ENCODE measurements around the gene TSPAN4. TPM values are rescaled to one million over a fixed set of nuclear protein-coding genes. Genes with fewer than 3 reads are reported as not detected.

TSPAN4 gene
- total and polyA plus RNA-seq, 2 of the 13 experiments (the other 11 are each of a cell fraction or from before 2014, with no cell fraction given) = 31.7 to 68.3 TPM

DNA sequence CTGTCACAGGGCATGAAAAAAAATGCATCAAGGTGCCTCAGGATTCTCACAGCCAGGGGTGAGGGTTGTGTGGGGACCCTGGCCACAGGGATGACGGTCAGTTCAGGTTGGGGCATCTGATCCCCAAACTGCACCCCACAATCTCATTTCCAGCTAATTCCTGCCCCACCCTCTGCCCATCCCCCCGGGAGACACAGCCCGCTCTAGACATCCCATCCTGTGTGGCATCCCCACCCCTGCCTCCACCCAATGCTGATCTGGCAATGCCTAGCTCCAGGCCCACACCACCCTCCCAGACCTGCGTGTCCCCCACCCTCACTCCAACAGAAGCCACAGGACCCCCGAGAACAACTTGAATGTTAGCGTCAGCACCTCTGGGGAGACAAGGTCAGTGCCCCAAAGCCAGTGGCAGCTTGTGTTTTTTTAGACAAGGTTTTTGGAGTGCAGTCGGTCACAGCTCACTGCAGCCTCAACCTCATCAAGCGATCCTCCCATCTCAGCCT is 25.3 kb downstream of the TSPAN4 start:
- Histone ChIP-seq H3K4me2 (ENCODE audit: low read depth, low read length) (no peak overlapping the region), H4K20me1 (ENCODE audit: insufficient read depth, low read length) (no peaks in the 10 kb centered on the region), H3K36me3 (replicated peaks in 1 of 2; ENCODE audit: control insufficient read depth in 1 of 2, insufficient read depth in 2 of 2, low read length in 2 of 2) (peaks cover 2 to 6% of the 10 kb centered on the region in 2 experiments; a peak in 2 of 5 replicates), H3K9me3 (ENCODE audit: low read length) (no peaks in the 10 kb centered on the region), H3K4me1 (ENCODE audit: insufficient read depth, low read length) (0 out of 2 replicates have a peak, but pooled peaks cover 8% of the 10 kb centered on the region), H3K9ac (ENCODE audit: insufficient read depth, low read depth, low read length) (no peak overlapping the region), H3K79me2 (ENCODE audit: insufficient read depth, low read length) (no peaks in the 10 kb centered on the region), H3K27me3 (ENCODE audit: control insufficient read depth in 1 of 2, insufficient read depth in 2 of 2, low read length in 2 of 2) (no peaks in the 10 kb centered on the region), H3K4me3 (replicated peaks in 1 of 3; ENCODE audit: insufficient read depth in 1 of 3, low read depth in 2 of 3, low read length in 3 of 3) (no peak overlapping the region), H2AFZ (ENCODE audit: low read length) (no peak overlapping the region), H3K27ac (ENCODE audit: extremely low read length, insufficient read depth, low read length) (no peak overlapping the region)
- TF ChIP-seq REPIN1 (CRISPR knock-in tag; IDR thresholded peaks at IDR 0.05; ENCODE audit: borderline replicate concordance, low read depth) = no peak
- peak; percentile 23 for TF ChIP-seq RBM22 (optimal IDR thresholded peaks at IDR 0.05; ENCODE audit: low read length)
- TF ChIP-seq POLR2AphosphoS5 (IDR thresholded peaks at IDR 0.05; ENCODE audit: low read depth, low read length) = peak; percentile 7; the same call in 1 of the 2 replicates
- ATAC-seq (no peak), DNase-seq (ENCODE audit: low spot score) (no peak), FAIRE-seq (no peak)
- no TSS peak for BruUV-seq (replicated peaks)
- POLR2A ChIA-PET = interaction anchor here (0.6 kb wide), 1 partner anchor 24 kb away, joined by 3 read pairs; no protein-coding TSS in a partner anchor
- 98% methylated on average over 6 of the region's 8 CpGs for whole genome bisulfite sequencing (ENCODE audit: low lambda C conversion rate)
- in situ Hi-C loops (cut with HindIII; ENCODE audit: extremely low pct_ligation_motif_present, low pct_unique_long_range_greater_than_20kb) (no loop called here), intact Hi-C loops (cut with micrococcal nuclease; ENCODE audit: unreplicated experiment) (no loop called here)
- CTCF ChIA-PET (ENCODE audit: low intra/inter-chr PET ratio, low total read pairs) = no interaction called here

GRCh38 chr11:868394-868793 is 25.7 kb downstream of the TSPAN4 start:
- ChIA-PET CTCF (ENCODE audit: low intra/inter-chr PET ratio, low total read pairs) (no interaction called here), POLR2A (interaction anchor here (0.6 kb wide), 1 partner anchor 25 kb away, joined by 3 read pairs; no protein-coding TSS in a partner anchor)
- Histone ChIP-seq H4K20me1 (ENCODE audit: insufficient read depth, low read length) (no peaks in the 10 kb centered on the region), H2AFZ (ENCODE audit: low read length) (no peak overlapping the region), H3K79me2 (ENCODE audit: insufficient read depth, low read length) (no peaks in the 10 kb centered on the region), H3K4me2 (ENCODE audit: low read depth, low read length) (no peak overlapping the region), H3K4me1 (ENCODE audit: insufficient read depth, low read length) (0 out of 2 replicates have a peak, but pooled peaks cover 8% of the 10 kb centered on the region), H3K9me3 (ENCODE audit: low read length) (no peaks in the 10 kb centered on the region), H3K27ac (ENCODE audit: extremely low read length, insufficient read depth, low read length) (no peak overlapping the region), H3K4me3 (replicated peaks in 1 of 3; ENCODE audit: insufficient read depth in 1 of 3, low read depth in 2 of 3, low read length in 3 of 3) (no peak overlapping the region), H3K27me3 (ENCODE audit: control insufficient read depth in 1 of 2, insufficient read depth in 2 of 2, low read length in 2 of 2) (no peaks in the 10 kb centered on the region), H3K9ac (ENCODE audit: insufficient read depth, low read depth, low read length) (no peak overlapping the region), H3K36me3 (replicated peaks in 1 of 2; ENCODE audit: control insufficient read depth in 1 of 2, insufficient read depth in 2 of 2, low read length in 2 of 2) (peaks cover 2 to 6% of the 10 kb centered on the region in 2 experiments; a peak in 2 of 5 replicates)
- WGBS (ENCODE audit: low lambda C conversion rate) = 89% methylated on average over 9 of the region's 17 CpGs
- no peak for TF ChIP-seq SOX13 (IDR thresholded peaks at IDR 0.05)
- no peak for TF ChIP-seq SOX13 (CRISPR knock-in tag; conservative IDR thresholded peaks at IDR 0.05 in 1 of 2, IDR thresholded peaks at IDR 0.05 in 1 of 2)
- no peak for TF ChIP-seq ZNF230 (CRISPR knock-in tag; IDR thresholded peaks at IDR 0.05)
- no peak for ATAC-seq
- no peak for FAIRE-seq
- BruUV-seq (replicated peaks) = no TSS peak
- DNase-seq (ENCODE audit: low spot score) = no peak
- intact Hi-C loops (cut with micrococcal nuclease; ENCODE audit: unreplicated experiment) (no loop called here), in situ Hi-C loops (cut with HindIII; ENCODE audit: extremely low pct_ligation_motif_present, low pct_unique_long_range_greater_than_20kb) (no loop called here)
